H9 (cell line): ENCODE results near the gene NRG2. TPM values are rescaled to one million over a fixed set of nuclear protein-coding genes. Genes with fewer than 3 reads are reported as not detected.

ENCODE experiments used
- DNase-seq: peaks from one replicate; pipeline ENCODE4 v3.0.0-alpha.2; 2017
- H2AFZ ChIP-seq: one replicate; pipeline ENCODE4 v1.6.1; 2013; ENCODE audit warnings: mild to moderate bottlenecking, low read length, control low read depth, moderate library complexity
- H2AK5ac ChIP-seq: 2 replicates; pipeline ENCODE4 v1.6.1; 2013; ENCODE audit warnings: low read length, control low read depth, mixed read lengths; ENCODE audit not compliant: insufficient read length
- H2BK120ac ChIP-seq: one replicate; pipeline ENCODE4 v1.6.1; 2013; ENCODE audit warnings: low read depth, mild to moderate bottlenecking, low read length, control low read depth, inconsistent platforms; ENCODE audit not compliant: poor library complexity, severe bottlenecking
- H2BK12ac ChIP-seq: 2 replicates; pipeline ENCODE4 v1.6.1; 2013; ENCODE audit warnings: low read length, control low read depth, mixed read lengths, low read depth; ENCODE audit not compliant: insufficient read length
- H2BK15ac ChIP-seq: 2 replicates; pipeline ENCODE4 v1.6.1; 2013; ENCODE audit warnings: low read depth, low read length, control low read depth
- H2BK20ac ChIP-seq: one replicate; pipeline ENCODE4 v1.6.1; 2013; ENCODE audit warnings: low read depth, mild to moderate bottlenecking, low read length, control low read depth, inconsistent platforms; ENCODE audit not compliant: poor library complexity, severe bottlenecking
- H2BK5ac ChIP-seq: 2 replicates; pipeline ENCODE4 v1.6.1; 2013; ENCODE audit warnings: low read length, control low read depth, mixed read lengths; ENCODE audit not compliant: insufficient read length
- H3K14ac ChIP-seq: 2 replicates; pipeline ENCODE4 v1.6.1; 2013; ENCODE audit warnings: low read length, control low read depth; ENCODE audit not compliant: insufficient read depth
- H3K18ac ChIP-seq: 2 replicates; pipeline ENCODE4 v1.6.1; 2013; ENCODE audit warnings: low read depth, mild to moderate bottlenecking, mixed read lengths, low read length, control low read depth; ENCODE audit not compliant: insufficient read length
- H3K23ac ChIP-seq: 2 replicates; pipeline ENCODE4 v1.6.1; 2013; ENCODE audit warnings: low read length, control low read depth, mixed read lengths, low read depth; ENCODE audit not compliant: insufficient read length
- H3K23me2 ChIP-seq: 2 replicates; pipeline ENCODE4 v1.6.1; 2013; ENCODE audit warnings: low read depth, mild to moderate bottlenecking, mixed read lengths, low read length, control low read depth; ENCODE audit not compliant: insufficient read length, poor library complexity, severe bottlenecking
- H3K27ac ChIP-seq: 2 replicates; pipeline ENCODE4 v1.5.1; 2013; ENCODE audit warnings: low read length, control low read depth, mixed read lengths, low read depth; ENCODE audit not compliant: insufficient read length
- H3K27me3 ChIP-seq: 2 replicates; pipeline ENCODE4 v1.6.1; 2013; ENCODE audit warnings: low read length, control low read depth, inconsistent platforms; ENCODE audit not compliant: insufficient read depth
- H3K4ac ChIP-seq: 2 replicates; pipeline ENCODE4 v1.6.1; 2013; ENCODE audit warnings: low read depth, mild to moderate bottlenecking, control low read depth, inconsistent platforms, low read length, moderate library complexity
- H3K4me1 ChIP-seq: 2 replicates; pipeline ENCODE4 v1.6.1; 2013; ENCODE audit warnings: low read length, control low read depth, inconsistent platforms; ENCODE audit not compliant: insufficient read depth
- H3K4me2 ChIP-seq: 2 replicates; pipeline ENCODE4 v1.6.1; 2013; ENCODE audit warnings: low read length, control low read depth, mixed read lengths; ENCODE audit not compliant: insufficient read length, insufficient read depth
- H3K56ac ChIP-seq: 2 replicates; pipeline ENCODE4 v1.6.1; 2013; ENCODE audit warnings: low read depth, mild to moderate bottlenecking, mixed read lengths, low read length, control low read depth; ENCODE audit not compliant: insufficient read length
- H3K79me1 ChIP-seq: 2 replicates; pipeline ENCODE4 v1.6.1; 2013; ENCODE audit warnings: low read depth, mild to moderate bottlenecking, moderate library complexity, low read length, control low read depth, inconsistent platforms; ENCODE audit not compliant: insufficient read depth, poor library complexity, severe bottlenecking
- H3K79me2 ChIP-seq: 2 replicates; pipeline ENCODE4 v1.6.1; 2013; ENCODE audit warnings: low read length, control low read depth, inconsistent platforms; ENCODE audit not compliant: insufficient read depth
- H3K9ac ChIP-seq: 2 replicates; pipeline ENCODE4 v1.6.1; 2013; ENCODE audit warnings: low read length, control low read depth, mixed read lengths; ENCODE audit not compliant: insufficient read length; ENCODE audit errors: extremely low read depth
- H3K9me3 ChIP-seq: one replicate; pipeline ENCODE4 v1.6.1; 2013; ENCODE audit warnings: low read depth, low read length, inconsistent platforms; ENCODE audit not compliant: control insufficient read depth
- H3T11ph ChIP-seq: one replicate; pipeline ENCODE4 v1.6.1; 2013; ENCODE audit warnings: mild to moderate bottlenecking, low read length, control low read depth, inconsistent platforms
- H4K20me1 ChIP-seq: one replicate; pipeline ENCODE4 v1.6.1; 2013; ENCODE audit not compliant: control insufficient read depth, insufficient read length, insufficient read depth
- H4K5ac ChIP-seq: 2 replicates; pipeline ENCODE4 v1.6.1; 2013; ENCODE audit warnings: low read depth, mild to moderate bottlenecking, mixed read lengths, low read length, control low read depth; ENCODE audit not compliant: insufficient read length
- H4K8ac ChIP-seq: replicated peaks from 2 replicates; pipeline ENCODE4 v1.6.1; 2013; ENCODE audit warnings: low read length, control low read depth, mixed read lengths, low read depth; ENCODE audit not compliant: insufficient read length
- H4K91ac ChIP-seq: 2 replicates; pipeline ENCODE4 v1.6.1; 2013; ENCODE audit warnings: low read depth, mild to moderate bottlenecking, moderate library complexity, mixed read lengths, low read length, control low read depth; ENCODE audit not compliant: insufficient read length
- H3K27ac Mint-ChIP-seq, 3 experiments: 2 replicates in 2 of 3; 3 replicates in 1 of 3; pipeline ENCODE4 v1.8.0; 2020 to 2021; ENCODE audit warnings: mixed read lengths in 3 of 3, mild to moderate bottlenecking in 1 of 3, moderate library complexity in 1 of 3
- H3K27me3 Mint-ChIP-seq: 2 replicates; pipeline ENCODE4 v1.8.0; 2021; ENCODE audit warnings: low read depth, mild to moderate bottlenecking, moderate library complexity, mixed read lengths
- H3K36me3 Mint-ChIP-seq, 3 experiments: 2 replicates in 2 of 3; 3 replicates in 1 of 3; pipeline ENCODE4 v1.8.0; 2020 to 2021; ENCODE audit warnings: low read depth in 3 of 3, mixed read lengths in 3 of 3; ENCODE audit not compliant: insufficient read depth in 1 of 3
- H3K4me1 Mint-ChIP-seq, 2 experiments: 2 replicates each; pipeline ENCODE4 v1.8.0; 2020; ENCODE audit warnings: mixed read lengths in 2 of 2
- H3K4me3 Mint-ChIP-seq, 2 experiments: 2 replicates in 1 of 2; 3 replicates in 1 of 2; pipeline ENCODE4 v1.8.0; 2020 to 2021; ENCODE audit warnings: mild to moderate bottlenecking in 2 of 2, mixed read lengths in 2 of 2, moderate library complexity in 1 of 2
- H3K9me3 Mint-ChIP-seq, 2 experiments: 2 replicates in 1 of 2; 3 replicates in 1 of 2; pipeline ENCODE4 v1.8.0; 2020; ENCODE audit warnings: mild to moderate bottlenecking in 2 of 2, mixed read lengths in 2 of 2, moderate library complexity in 1 of 2
- WGBS: extraction: QIAGEN DNeasy Blood & Tissue Kit; methylation state at CpG from one replicate; pipeline ENCODE4 v1.1.7; 2013; ENCODE audit warnings: missing lambda C conversion rate, low lambda C conversion rate, mixed read lengths; ENCODE audit not compliant: insufficient read length; ENCODE audit errors: extremely low coverage; 5-methylcytosine and 5-hydroxymethylcytosine counted together
- total RNA-seq: library from RNA; stranded (reverse); gene quantifications from 2 replicates; pipeline ENCODE4 v1.2.1, GENCODE V29; 2021
- TF ChIP-seq, protein P1 (sequence below): fragments of 200-600 bp; sonication (generic); conservative IDR thresholded peaks from 3 replicates; pipeline ENCODE4 v1.8.0; 2021; ENCODE audit warnings: antibody characterized with exemption, mild to moderate bottlenecking

NRG2 gene
- total RNA-seq, 1 experiment from 2014 or later, result not detected

DNA sequence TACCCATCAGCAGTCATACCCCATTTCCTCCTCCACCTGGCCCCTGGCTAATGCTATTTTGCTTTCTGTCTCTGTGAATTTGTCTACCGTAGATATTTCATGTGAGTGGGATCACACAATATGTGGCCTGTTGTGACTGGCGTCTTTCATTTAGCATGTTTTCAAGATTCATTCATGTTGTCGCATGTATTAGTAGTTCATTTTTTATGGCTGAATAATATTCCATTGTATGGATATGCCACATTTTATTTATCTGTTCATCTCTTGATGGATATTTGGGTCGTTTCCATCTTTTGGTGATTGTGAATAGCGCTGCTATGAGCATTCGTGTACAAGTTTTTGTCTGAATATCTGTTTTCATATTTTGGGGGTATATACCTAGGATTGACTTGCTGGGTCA, 213.6 kb downstream of the NRG2 start:
- Histone ChIP-seq H3T11ph (no peak overlapping the region), H3K4me2 (no peak overlapping the region), H2BK15ac (no peak overlapping the region), H3K56ac (no peak overlapping the region), H3K23ac (no peak overlapping the region), H3K9me3 (no peaks in the 10 kb centered on the region), H3K27me3 (no peaks in the 10 kb centered on the region; the same call in 1 of the 2 replicates), H3K79me2 (no peaks in the 10 kb centered on the region), H4K5ac (no peak overlapping the region), H3K4me1 (no peaks in the 10 kb centered on the region), H4K8ac (no peak overlapping the region), H3K27ac (no peak overlapping the region), H4K91ac (no peak overlapping the region), H3K18ac (no peak overlapping the region), H4K20me1 (no peaks in the 10 kb centered on the region), H3K9ac (no peak overlapping the region), H2BK20ac (no peak overlapping the region), H2AK5ac (no peak overlapping the region), H2BK120ac (no peak overlapping the region), H3K79me1 (no peaks in the 10 kb centered on the region), H2AFZ (no peak overlapping the region), H3K4ac (no peak overlapping the region), H2BK12ac (no peak overlapping the region), H3K23me2 (no peaks in the 10 kb centered on the region), H2BK5ac (no peak overlapping the region), H3K14ac (no peak overlapping the region)
- Mint-ChIP-seq H3K36me3 (no peaks in the 10 kb centered on the region; a peak in 1 of 7 replicates), H3K27me3 (peaks cover 90% of the 10 kb centered on the region), H3K9me3 (no peaks in the 10 kb centered on the region), H3K27ac (no peak overlapping the region), H3K4me1 (no peaks in the 10 kb centered on the region), H3K4me3 (no peak overlapping the region)
- no CpG with 5 or more reads among the region's 6 CpGs for WGBS
- TF ChIP-seq, protein P1, sequence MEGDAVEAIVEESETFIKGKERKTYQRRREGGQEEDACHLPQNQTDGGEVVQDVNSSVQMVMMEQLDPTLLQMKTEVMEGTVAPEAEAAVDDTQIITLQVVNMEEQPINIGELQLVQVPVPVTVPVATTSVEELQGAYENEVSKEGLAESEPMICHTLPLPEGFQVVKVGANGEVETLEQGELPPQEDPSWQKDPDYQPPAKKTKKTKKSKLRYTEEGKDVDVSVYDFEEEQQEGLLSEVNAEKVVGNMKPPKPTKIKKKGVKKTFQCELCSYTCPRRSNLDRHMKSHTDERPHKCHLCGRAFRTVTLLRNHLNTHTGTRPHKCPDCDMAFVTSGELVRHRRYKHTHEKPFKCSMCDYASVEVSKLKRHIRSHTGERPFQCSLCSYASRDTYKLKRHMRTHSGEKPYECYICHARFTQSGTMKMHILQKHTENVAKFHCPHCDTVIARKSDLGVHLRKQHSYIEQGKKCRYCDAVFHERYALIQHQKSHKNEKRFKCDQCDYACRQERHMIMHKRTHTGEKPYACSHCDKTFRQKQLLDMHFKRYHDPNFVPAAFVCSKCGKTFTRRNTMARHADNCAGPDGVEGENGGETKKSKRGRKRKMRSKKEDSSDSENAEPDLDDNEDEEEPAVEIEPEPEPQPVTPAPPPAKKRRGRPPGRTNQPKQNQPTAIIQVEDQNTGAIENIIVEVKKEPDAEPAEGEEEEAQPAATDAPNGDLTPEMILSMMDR, result no peak
- DNase-seq, result no peak
